ENCODE measurements around the gene THTPA.

Gene THTPA

GRCh38 chr14:23551266-23552028 lies 4.6 kb upstream of the THTPA start, which contains the start of gene ZFHX2:
Gene ZFHX2 (minus strand): TSS chr14:23551765. CDS start chr14:23535325, 16,440 bp downstream.
- DNase-seq (ENCODE audit: low read depth), result peak; percentile 49

GRCh38 chr14:23555533-23555881 lies 564 bp upstream of the THTPA start:
- DNase-seq (ENCODE audit: low read depth), result no peak

- DNase-seq (ENCODE audit: low read depth), result no peak
These were observed 799 bp downstream of the THTPA start for GRCh38 chr14:23556700-23557440.

GRCh38 chr14:23557521-23557920 lies 1.4 kb downstream of the THTPA start:
- no peak for DNase-seq (ENCODE audit: low read depth)

GRCh38 chr14:23557946-23558345 lies 1.9 kb downstream of the THTPA start:
- no peak for DNase-seq (ENCODE audit: low read depth)

- DNase-seq (ENCODE audit: low read depth), result no peak
These were observed 2.4 kb downstream of the THTPA start for GRCh38 chr14:23558346-23559009.

- DNase-seq (ENCODE audit: low read depth), result peak; percentile 47
These were observed 3.2 kb downstream of the THTPA start for GRCh38 chr14:23559010-23559925.

GRCh38 chr14:23559926-23560520 lies 4.0 kb downstream of the THTPA start:
- DNase-seq (ENCODE audit: low read depth), result no peak

GRCh38 chr14:23561259-23561658 lies 5.2 kb downstream of the THTPA start:
- DNase-seq (ENCODE audit: low read depth), result no peak

GRCh38 chr14:23561873-23562821 lies 6.1 kb downstream of the THTPA start:
- DNase-seq (ENCODE audit: low read depth), result no peak

- DNase-seq (ENCODE audit: low read depth), result peak; percentile 25
These were observed 6.9 kb downstream of the THTPA start for GRCh38 chr14:23562822-23563472.

GRCh38 chr14:23563473-23564180 lies 7.6 kb downstream of the THTPA start:
- DNase-seq (ENCODE audit: low read depth), result no peak

- DNase-seq (ENCODE audit: low read depth), result no peak
These were observed 8.2 kb downstream of the THTPA start for GRCh38 chr14:23564181-23564812.

- no peak for DNase-seq (ENCODE audit: low read depth)
These were observed 8.8 kb downstream of the THTPA start for GRCh38 chr14:23564876-23565275.

- DNase-seq (ENCODE audit: low read depth), result no peak
These were observed 9.6 kb downstream of the THTPA start for GRCh38 chr14:23565626-23566025.

GRCh38 chr14:23566112-23566777 lies 10.2 kb downstream of the THTPA start:
- no peak for DNase-seq (ENCODE audit: low read depth)

GRCh38 chr14:23566778-23567185 lies 10.7 kb downstream of the THTPA start:
- no peak for DNase-seq (ENCODE audit: low read depth)
